GM19025 (cell line): ENCODE measurements around the gene MDP1.
A peak's percentile ranks its signal among the peaks of the same experiment; 100 is the strongest.

Experiments
- ATAC-seq: cut with Tn5 transposase; IDR thresholded peaks from one replicate; pipeline ENCODE4 v1.9.1; 2021; ENCODE audit warnings: mild to moderate bottlenecking, low read depth, moderate library complexity; ENCODE audit not compliant: unreplicated experiment

MDP1 gene

GRCh38 chr14:24215495-24216344 is at the start of gene MDP1:
Gene MDP1 (minus strand): TSS chr14:24216066. CDS start chr14:24215955, 111 bp downstream.
- peak; percentile 59 for ATAC-seq

GRCh38 chr14:24264298-24264697 is 48.4 kb upstream of the MDP1 start:
- ATAC-seq, result no peak

- ATAC-seq, result no peak
Measured at GRCh38 chr14:24263848-24264247, 48.0 kb upstream of the MDP1 start.

GRCh38 chr14:24262821-24263733 is 47.2 kb upstream of the MDP1 start, which contains the start of gene TGM1:
Gene TGM1 (minus strand): TSS chr14:24263177. CDS start chr14:24262352, 825 bp downstream.
- ATAC-seq, result no peak

GRCh38 chr14:24261969-24262327 is 46.1 kb upstream of the MDP1 start:
- no peak for ATAC-seq

- ATAC-seq, result no peak
Measured at GRCh38 chr14:24261256-24261968, 45.5 kb upstream of the MDP1 start.

- no peak for ATAC-seq
Measured at GRCh38 chr14:24260780-24261157, 44.9 kb upstream of the MDP1 start.

GRCh38 chr14:24260026-24260779 is 44.3 kb upstream of the MDP1 start:
- ATAC-seq, result no peak

- ATAC-seq, result no peak
Measured at GRCh38 chr14:24259282-24260025, 43.6 kb upstream of the MDP1 start.

GRCh38 chr14:24258548-24259265 is 42.8 kb upstream of the MDP1 start:
- no peak for ATAC-seq

GRCh38 chr14:24258119-24258518 is 42.3 kb upstream of the MDP1 start:
- no peak for ATAC-seq

- ATAC-seq, result no peak
Measured at GRCh38 chr14:24256960-24257359, 41.1 kb upstream of the MDP1 start.

GRCh38 chr14:24255931-24256711 is 40.3 kb upstream of the MDP1 start:
- ATAC-seq, result no peak

GRCh38 chr14:24255438-24255837 is 39.6 kb upstream of the MDP1 start:
- ATAC-seq, result no peak

- ATAC-seq, result no peak
Measured at GRCh38 chr14:24254630-24255392, 38.9 kb upstream of the MDP1 start.

GRCh38 chr14:24253936-24254335 is 38.1 kb upstream of the MDP1 start:
- no peak for ATAC-seq
